IMR-90 (cell line): ENCODE measurements around the gene CA12. TPM values are rescaled to one million over a fixed set of nuclear protein-coding genes. Genes with fewer than 3 reads are reported as not detected.

Experiments used
- ATAC-seq: fragments of 200-7000 bp; cut with Tn5 transposase; 2 replicates; pipeline ENCODE4 v1.9.1; 2020; ENCODE audit warnings: low read depth, mild to moderate bottlenecking, moderate library complexity
- BruUV-seq: library from RNA; stranded (reverse); fragments of 400-500 nt; replicated peaks from 2 replicates; lab custom pipeline; 2021; lab: Mats Ljungman, UMichigan
- CTCF ChIA-PET: fragments of 300-600 bp; formaldehyde crosslinking; extraction: SDS; loops from one replicate; lab custom pipeline; 2021; ENCODE audit warnings: antibody characterized with exemption; lab: Yijun Ruan, JAX
- POLR2A ChIA-PET: fragments of 300-600 bp; sonication (Branson Sonifier 250); formaldehyde crosslinking; loops from one replicate; lab custom pipeline; 2022; ENCODE audit warnings: antibody characterized with exemption; ENCODE audit not compliant: unreplicated experiment; lab: Charles Lee
- DNase-seq: peaks from one replicate; pipeline ENCODE4 v3.0.0; 2013
- H2AFZ ChIP-seq: replicated peaks from 2 replicates; pipeline ENCODE3; 2013; ENCODE audit warnings: low read length, mild to moderate bottlenecking; ENCODE audit not compliant: poor library complexity
- H2AK5ac ChIP-seq: 2 replicates; pipeline ENCODE4 v1.6.1; 2013; ENCODE audit warnings: low read depth, low read length, inconsistent platforms
- H2AK9ac ChIP-seq: replicated peaks from 2 replicates; pipeline ENCODE3; 2013; ENCODE audit warnings: mild to moderate bottlenecking, low read depth, low read length, moderate library complexity; ENCODE audit not compliant: poor library complexity
- H2BK120ac ChIP-seq: 2 replicates; pipeline ENCODE4 v1.6.1; 2013; ENCODE audit warnings: low read depth, low read length, inconsistent platforms
- H2BK15ac ChIP-seq: 3 replicates; pipeline ENCODE4 v1.6.1; 2013; ENCODE audit warnings: low read depth, low read length, inconsistent platforms
- H2BK20ac ChIP-seq: 2 replicates; pipeline ENCODE4 v1.6.1; 2013; ENCODE audit warnings: low read depth, mild to moderate bottlenecking, inconsistent platforms, low read length, moderate library complexity
- H2BK5ac ChIP-seq: 2 replicates; pipeline ENCODE4 v1.6.1; 2013; ENCODE audit warnings: mild to moderate bottlenecking, low read depth, low read length, inconsistent platforms; ENCODE audit not compliant: poor library complexity, severe bottlenecking
- H3K14ac ChIP-seq: replicated peaks from 2 replicates; pipeline ENCODE4 v1.6.1; 2013; ENCODE audit warnings: low read depth, low read length, inconsistent platforms
- H3K18ac ChIP-seq: 2 replicates; pipeline ENCODE4 v1.6.1; 2013; ENCODE audit warnings: low read depth, low read length, control low read depth
- H3K23ac ChIP-seq: 2 replicates; pipeline ENCODE4 v1.6.1; 2013; ENCODE audit warnings: low read depth, low read length, inconsistent platforms
- H3K27ac ChIP-seq: 2 replicates; pipeline ENCODE4 v1.5.1; 2013; ENCODE audit warnings: mild to moderate bottlenecking, control low read depth, low read length; ENCODE audit not compliant: insufficient read depth
- H3K27me3 ChIP-seq: 2 replicates; pipeline ENCODE4 v1.6.1; 2013; ENCODE audit warnings: low read length; ENCODE audit not compliant: control insufficient read depth, insufficient read depth
- H3K36me3 ChIP-seq: 2 replicates; pipeline ENCODE4 v1.6.1; 2013; ENCODE audit warnings: low read length, mixed read lengths; ENCODE audit not compliant: control insufficient read depth, insufficient read depth
- H3K4ac ChIP-seq: 2 replicates; pipeline ENCODE4 v1.6.1; 2013; ENCODE audit warnings: low read depth, low read length, inconsistent platforms
- H3K4me1 ChIP-seq: 2 replicates; pipeline ENCODE4 v1.6.1; 2013; ENCODE audit warnings: low read length, mixed read lengths; ENCODE audit not compliant: control insufficient read depth, insufficient read depth
- H3K4me2 ChIP-seq: 2 replicates; pipeline ENCODE4 v1.6.1; 2013; ENCODE audit warnings: low read depth, mild to moderate bottlenecking, control low read depth, low read length, moderate library complexity
- H3K4me3 ChIP-seq: 2 replicates; pipeline ENCODE4 v1.5.1; 2013; ENCODE audit warnings: low read depth, mild to moderate bottlenecking, control low read depth, low read length, moderate library complexity; ENCODE audit not compliant: insufficient read depth
- H3K56ac ChIP-seq: 2 replicates; pipeline ENCODE4 v1.6.1; 2013; ENCODE audit warnings: low read length, inconsistent platforms; ENCODE audit not compliant: insufficient read depth; ENCODE audit errors: extremely low read depth
- H3K79me1 ChIP-seq, 2 experiments: 2 replicates each; pipeline ENCODE4 v1.6.1; 2013; ENCODE audit warnings: low read length in 2 of 2, inconsistent platforms in 1 of 2, low read depth in 1 of 2
- H3K9ac ChIP-seq: 2 replicates; pipeline ENCODE4 v1.6.1; 2013; ENCODE audit warnings: low read depth, low read length, control low read depth
- H3K9me1 ChIP-seq: 2 replicates; pipeline ENCODE4 v1.6.1; 2013; ENCODE audit warnings: low read length, inconsistent platforms; ENCODE audit not compliant: insufficient read depth
- H3K9me3 ChIP-seq: 2 replicates; pipeline ENCODE4 v1.6.1; 2013; ENCODE audit warnings: low read length; ENCODE audit not compliant: control insufficient read depth, insufficient read depth
- H4K20me1 ChIP-seq: 2 replicates; pipeline ENCODE4 v1.6.1; 2013; ENCODE audit warnings: low read length, inconsistent platforms; ENCODE audit not compliant: insufficient read depth
- H4K5ac ChIP-seq: 2 replicates; pipeline ENCODE4 v1.6.1; 2013; ENCODE audit warnings: mild to moderate bottlenecking, low read depth, low read length, control low read depth
- H4K8ac ChIP-seq, 2 experiments: 2 replicates each; pipeline ENCODE4 v1.6.1; 2013; ENCODE audit warnings: low read depth in 2 of 2, low read length in 2 of 2, control low read depth in 1 of 2, inconsistent platforms in 1 of 2
- H4K91ac ChIP-seq: 2 replicates; pipeline ENCODE4 v1.6.1; 2013; ENCODE audit warnings: low read depth, low read length, inconsistent platforms; ENCODE audit not compliant: insufficient read depth
- CHD1 ChIP-seq: IDR thresholded peaks from 2 replicates; pipeline ENCODE4 v1.6.1; 2012; ENCODE audit warnings: low read depth, low read length, improper control_type of control experiment
- ELK1 ChIP-seq: fragments of 150-350 bp; IDR thresholded peaks from 2 replicates; pipeline ENCODE4 v1.6.1; 2016; ENCODE audit warnings: low read depth, mild to moderate bottlenecking, low read length, moderate library complexity, borderline replicate concordance
- RAD21 ChIP-seq: IDR thresholded peaks from 2 replicates; pipeline ENCODE4 v1.6.1; 2012; ENCODE audit warnings: low read length, improper control_type of control experiment
- WGBS, 2 experiments: methylation state at CpG; one replicate each; pipeline versions ENCODE4 v1.1.5 to v1.1.7; 2013; ENCODE audit warnings: missing lambda C conversion rate in 2 of 2; ENCODE audit not compliant: insufficient read length in 1 of 2; ENCODE audit errors: extremely low coverage in 2 of 2; 5-methylcytosine and 5-hydroxymethylcytosine counted together
- dilution Hi-C: fragments of 300-500 bp; cut with HindIII; formaldehyde crosslinking; loops from one replicate; pipeline ENCODE4 v1.14.3; 2018; ENCODE audit warnings: low sequenced_read_pairs; ENCODE audit not compliant: unreplicated experiment
- in situ Hi-C: fragments of 300-500 bp; cut with MboI; formaldehyde crosslinking; loops from 3 replicates; pipeline ENCODE4 v1.14.3; 2019; ENCODE audit warnings: low sequenced_read_pairs, inconsistent platforms, mixed read lengths
- intact Hi-C: fragments of 100-400 bp; cut with micrococcal nuclease; formaldehyde crosslinking; loops from 2 replicates; pipeline ENCODE4 v1.10.0; 2022
- polyA plus RNA-seq, 3 experiments: library from polyadenylated mRNA; depleted of rRNA; stranded (reverse); fragments of >200 nt; gene quantifications; 2 replicates each; pipeline ENCODE4 v1.2.3, GENCODE V29; 2012; ENCODE audit warnings: low replicate concordance in 1 of 3
- total RNA-seq: library from RNA; depleted of rRNA; stranded (reverse); fragments of >200 nt; gene quantifications from 2 replicates; pipeline ENCODE4 v1.2.3, GENCODE V29; 2012

The CA12 gene
- total and polyA plus RNA-seq, 2 of the 4 experiments (the other 2 are of a cell fraction), result 33.7 to 52.6 TPM

GRCh38 chr15:63351170-63351569 lies 30.5 kb downstream of the CA12 start:
- in situ Hi-C loops, result no loop called here
- POLR2A ChIA-PET, result no interaction called here

More at GRCh38 chr15:63351170-63351569, 30.5 kb downstream of the CA12 start:
- dilution Hi-C loops (no loop called here), intact Hi-C loops (no loop called here)
- no peaks in the 10 kb centered on the region for H3K27me3 ChIP-seq
- no peak overlapping the region for H2BK5ac ChIP-seq
- H4K5ac ChIP-seq, result no peak overlapping the region
- peak overlapping the region; percentile 44 for H2AK9ac ChIP-seq
- H3K14ac ChIP-seq, result no peak overlapping the region
- no peak overlapping the region for H2AK5ac ChIP-seq
- no peak overlapping the region for H3K23ac ChIP-seq
- 81% methylated on average over 3 of the region's 4 CpGs; no CpG with 5 or more reads in 1 of the 2 experiments for WGBS, 2 experiments
- H3K9me3 ChIP-seq, result no peaks in the 10 kb centered on the region
- no TSS peak for BruUV-seq
- no peak overlapping the region for H3K4ac ChIP-seq
- H2BK15ac ChIP-seq, result no peak overlapping the region
- ATAC-seq, result no peak
- H3K27ac ChIP-seq, result no peak overlapping the region
- H4K8ac ChIP-seq, result no peak overlapping the region
- DNase-seq, result no peak
- no peak overlapping the region for H3K4me3 ChIP-seq
- no peaks in the 10 kb centered on the region for H4K20me1 ChIP-seq
- no peak for TF ChIP-seq RAD21
- TF ChIP-seq CHD1, result no peak
- no peak for TF ChIP-seq ELK1
- H3K9ac ChIP-seq, result no peak overlapping the region
- H4K91ac ChIP-seq, result no peak overlapping the region
- CTCF ChIA-PET, result no interaction called here
- no peak overlapping the region for H3K56ac ChIP-seq
- H3K9me1 ChIP-seq, result peaks cover 14% of the 10 kb centered on the region; the same call in 1 of the 2 replicates
- no peak overlapping the region for H2AFZ ChIP-seq
- no peak overlapping the region for H2BK120ac ChIP-seq
- H3K4me1 ChIP-seq, result peaks cover 30% of the 10 kb centered on the region
- H2BK20ac ChIP-seq, result no peak overlapping the region
- no peak overlapping the region for H3K18ac ChIP-seq
- H3K36me3 ChIP-seq, result no peaks in the 10 kb centered on the region
- H3K4me2 ChIP-seq, result no peak overlapping the region
- H3K79me1 ChIP-seq, result no peaks in the 10 kb centered on the region
